Measurements from ENCODE around the gene ECEL1.
"Not testable (repeated sequence)": the region's sequence is repeated elsewhere in the genome, so short reads cannot be mapped to it uniquely, and the experiment has no call there.

- TF ChIP-seq CTCF (IDR thresholded peaks at IDR 0.05), result peak in 2 of 4 experiments; percentile 42 to 47
- TF ChIP-seq POLR2A, POLR2AphosphoS5, EP300 (IDR thresholded peaks at IDR 0.05): not testable (repeated sequence)
Measured at GRCh38 chr2:232446266-232446777, 41.3 kb downstream of the ECEL1 start.
